GM12878 (cell line): ENCODE measurements around the gene FASN. TPM values are rescaled to one million over a fixed set of nuclear protein-coding genes. Genes with fewer than 3 reads are reported as not detected.

ENCODE experiments used
- ATAC-seq: fragments of 200-7000 bp; cut with Tn5 transposase; 3 replicates; pipeline ENCODE4 v1.9.1; 2020; ENCODE audit warnings: mild to moderate bottlenecking, moderate library complexity
- BruUV-seq: library from RNA; stranded (reverse); fragments of 400-500 nt; replicated peaks from 2 replicates; lab custom pipeline; 2021; lab: Mats Ljungman, UMichigan
- CTCF ChIA-PET: fragments of 300-600 bp; sonication (Branson Sonifier 250); formaldehyde crosslinking; extraction: SDS; loops from one replicate; lab custom pipeline; 2021; ENCODE audit warnings: inconsistent platforms; lab: Yijun Ruan, JAX
- POLR2A ChIA-PET: fragments of 350-600 bp; formaldehyde crosslinking; extraction: SDS; loops from one replicate; lab custom pipeline; 2021; ENCODE audit warnings: inconsistent platforms; lab: Charles Lee
- RAD21 ChIA-PET: fragments of 300-600 bp; sonication (Branson Sonifier 250); formaldehyde crosslinking; loops from one replicate; lab custom pipeline; 2023; ENCODE audit warnings: antibody characterized with exemption; ENCODE audit not compliant: unreplicated experiment; lab: Charles Lee
- SMC1A ChIA-PET: fragments of 300-600 bp; sonication (Branson Sonifier 250); formaldehyde crosslinking; loops from one replicate; lab custom pipeline; 2023; ENCODE audit not compliant: unreplicated experiment, uncharacterized antibody; lab: Charles Lee
- DNase-seq: peaks from one replicate; pipeline ENCODE4 v3.0.0-alpha.2; 2011; ENCODE audit warnings: low read depth, low spot score
- FAIRE-seq: peaks from 3 replicates; lab custom pipeline; 2011; peaks lifted over from hg19 to GRCh38; lab: Jason Lieb, UNC
- H2AFZ ChIP-seq: 2 replicates; pipeline ENCODE4 v1.6.0; 2011; ENCODE audit warnings: low read depth, low read length, control low read depth; ENCODE audit not compliant: control insufficient read depth
- H3K27ac ChIP-seq: 2 replicates; pipeline ENCODE4 v1.5.1; 2011; ENCODE audit warnings: control low read depth; ENCODE audit not compliant: control insufficient read depth, insufficient read depth
- H3K27me3 ChIP-seq, 2 experiments: replicated peaks in 1 of 2; 2 replicates each; pipeline versions ENCODE4 v1.6.0 to v1.6.1; 2011; ENCODE audit warnings: low read length in 1 of 2; ENCODE audit not compliant: control insufficient read depth in 2 of 2, insufficient read depth in 2 of 2
- H3K36me3 ChIP-seq, 2 experiments: 2 replicates each; pipeline ENCODE4 v1.5.1; 2011; ENCODE audit warnings: low read length in 1 of 2; ENCODE audit not compliant: control insufficient read depth in 2 of 2, insufficient read depth in 2 of 2
- H3K4me1 ChIP-seq: 2 replicates; pipeline ENCODE4 v1.6.1; 2011; ENCODE audit warnings: mild to moderate bottlenecking, low read length, moderate library complexity, mixed read lengths; ENCODE audit not compliant: control insufficient read depth, insufficient read depth
- H3K4me2 ChIP-seq: 2 replicates; pipeline ENCODE4 v1.6.0; 2011; ENCODE audit warnings: control low read depth; ENCODE audit not compliant: control insufficient read depth, insufficient read depth
- H3K4me3 ChIP-seq: fragments of 200-600 bp; sonication (generic); 2 replicates; pipeline ENCODE4 v1.5.1; 2016
- H3K79me2 ChIP-seq: 2 replicates; pipeline ENCODE4 v1.6.0; 2011; ENCODE audit warnings: low read length; ENCODE audit not compliant: control insufficient read depth, insufficient read depth
- H3K9ac ChIP-seq: 2 replicates; pipeline ENCODE4 v1.8.0; 2011; ENCODE audit warnings: low read length, control low read depth, mixed read lengths; ENCODE audit not compliant: control insufficient read depth, insufficient read depth
- H3K9me3 ChIP-seq: replicated peaks from 3 replicates; pipeline ENCODE4 v1.5.1; 2011; ENCODE audit warnings: mild to moderate bottlenecking, low read length; ENCODE audit not compliant: control insufficient read depth, insufficient read depth
- H4K20me1 ChIP-seq: 2 replicates; pipeline ENCODE4 v1.6.0; 2011; ENCODE audit not compliant: control insufficient read depth, insufficient read depth
- CHD4 ChIP-seq: fragments of 200-600 bp; sonication (generic); IDR thresholded peaks from 2 replicates; pipeline ENCODE4 v1.6.1; 2016; ENCODE audit warnings: mild to moderate bottlenecking
- CREB1 ChIP-seq: IDR thresholded peaks from 2 replicates; pipeline ENCODE4 v1.6.1; 2012; ENCODE audit warnings: low read depth, mild to moderate bottlenecking, inconsistent platforms
- FOXM1 ChIP-seq: IDR thresholded peaks from 2 replicates; pipeline ENCODE4 v1.6.1; 2012; ENCODE audit warnings: low read depth, mild to moderate bottlenecking, inconsistent platforms, low read length, moderate library complexity
- GATAD2B ChIP-seq: fragments of 450-650 bp; conservative IDR thresholded peaks from 2 replicates; pipeline ENCODE4 v1.6.1; 2017; ENCODE audit warnings: low read depth, mild to moderate bottlenecking, moderate library complexity
- IKZF1 ChIP-seq: fragments of 450-650 bp; conservative IDR thresholded peaks from 2 replicates; pipeline ENCODE4 v1.6.1; 2017; ENCODE audit warnings: antibody characterized with exemption, mild to moderate bottlenecking
- KLF5 ChIP-seq: fragments of 450-650 bp; IDR thresholded peaks from 2 replicates; pipeline ENCODE4 v1.6.1; 2014; ENCODE audit warnings: mild to moderate bottlenecking; ENCODE audit not compliant: partially characterized antibody
- NFXL1 ChIP-seq: fragments of 450-650 bp; IDR thresholded peaks from 2 replicates; pipeline ENCODE4 v1.6.1; 2017; ENCODE audit warnings: antibody characterized with exemption, mild to moderate bottlenecking, borderline replicate concordance
- NR2C1 ChIP-seq: fragments of 450-650 bp; IDR thresholded peaks from 2 replicates; pipeline ENCODE4 v1.6.1; 2017; ENCODE audit warnings: antibody characterized with exemption, mild to moderate bottlenecking, moderate library complexity
- NR2F1 ChIP-seq: fragments of 450-650 bp; conservative IDR thresholded peaks from 2 replicates; pipeline ENCODE4 v1.6.1; 2017; ENCODE audit warnings: mild to moderate bottlenecking
- NRF1 ChIP-seq: conservative IDR thresholded peaks from 2 replicates; pipeline ENCODE4 v1.6.1; 2011; ENCODE audit warnings: mild to moderate bottlenecking, low read depth, low read length, improper control_type of control experiment
- SMAD5 ChIP-seq: IDR thresholded peaks from 2 replicates; pipeline ENCODE4 v1.6.1; 2016; ENCODE audit warnings: antibody characterized with exemption, low read depth
- YY1 ChIP-seq: IDR thresholded peaks from 2 replicates; pipeline ENCODE4 v1.6.1; 2011; ENCODE audit warnings: low read depth, mild to moderate bottlenecking, low read length
- ZNF217 ChIP-seq: fragments of 450-650 bp; IDR thresholded peaks from 2 replicates; pipeline ENCODE4 v1.6.1; 2017; ENCODE audit warnings: antibody characterized with exemption, mild to moderate bottlenecking
- WGBS: methylation state at CpG from one replicate; pipeline ENCODE4 v1.1.6; 2016; ENCODE audit warnings: low lambda C conversion rate; ENCODE audit not compliant: insufficient replicate concordance, insufficient coverage; ENCODE audit errors: missing lambda C conversion rate; 5-methylcytosine and 5-hydroxymethylcytosine counted together
- in situ Hi-C: fragments of 300-500 bp; cut with MboI; formaldehyde crosslinking; loops from 9 replicates; pipeline ENCODE4 v1.14.3; 2018; ENCODE audit warnings: mixed read lengths
- intact Hi-C: fragments of 100-400 bp; cut with micrococcal nuclease; formaldehyde crosslinking; loops from one replicate; pipeline ENCODE4 v1.14.2; 2022; ENCODE audit not compliant: unreplicated experiment
- polyA plus RNA-seq, 11 experiments: library from polyadenylated mRNA; depleted of rRNA in 4 of 11; unstranded in 6 of 11; stranded (reverse) in 5 of 11; fragments of >200 nt; fragmentation: Nextera tagmentation in 4 of 11; fragmentation: Illumina TruSeq in 1 of 11; extraction: Ambion mirVana in 4 of 11; extraction: Trizol in 1 of 11; gene quantifications; 1 replicate in 1 of 11; 2 replicates in 10 of 11; pipeline versions ENCODE4 v1.2.1 to v1.2.3, GENCODE V29; 2011 to 2016; ENCODE audit warnings: inconsistent platforms in 2 of 11, missing spikeins in 2 of 11, low read depth in 1 of 11
- total RNA-seq, 4 experiments: library from RNA; depleted of rRNA in 3 of 4; stranded (reverse); fragments of >200 nt in 3 of 4; fragmentation: Illumina TruSeq in 1 of 4; extraction: Trizol in 1 of 4; gene quantifications; 2 replicates each; pipeline versions ENCODE4 v1.2.1 to v1.2.3, GENCODE V29; 2013 to 2021
- TF ChIP-seq, protein P1 (sequence below): IDR thresholded peaks from 2 replicates; pipeline ENCODE4 v1.6.1; 2011; ENCODE audit warnings: low read depth, mild to moderate bottlenecking, low read length, moderate library complexity, borderline replicate concordance; ENCODE audit errors: extremely low read depth
- TF ChIP-seq, protein P2 (sequence below): fragments of 450-650 bp; IDR thresholded peaks from 2 replicates; pipeline ENCODE4 v1.6.1; 2017; ENCODE audit warnings: mild to moderate bottlenecking
- TF ChIP-seq, protein P3 (sequence below), 3 experiments: IDR thresholded peaks in 2 of 3; conservative IDR thresholded peaks in 1 of 3; 2 replicates each; pipeline ENCODE4 v1.5.1; 2011; ENCODE audit warnings: low read depth in 3 of 3, low read length in 3 of 3, mild to moderate bottlenecking in 3 of 3, control low read depth in 2 of 3, moderate library complexity in 2 of 3, inconsistent platforms in 1 of 3, mixed read lengths in 1 of 3; ENCODE audit not compliant: control insufficient read depth in 2 of 3, insufficient read depth in 1 of 3; ENCODE audit errors: extremely low read depth in 1 of 3
- TF ChIP-seq, protein P4 (sequence below): fragments of 450-650 bp; IDR thresholded peaks from 2 replicates; pipeline ENCODE4 v1.6.1; 2014; ENCODE audit warnings: mild to moderate bottlenecking

FASN gene
- total and polyA plus RNA-seq, 10 of the 15 experiments (the other 5 are each of a cell fraction or from before 2014, with no cell fraction given) = 0.19 to 333 (median 30.4) TPM

DNA sequence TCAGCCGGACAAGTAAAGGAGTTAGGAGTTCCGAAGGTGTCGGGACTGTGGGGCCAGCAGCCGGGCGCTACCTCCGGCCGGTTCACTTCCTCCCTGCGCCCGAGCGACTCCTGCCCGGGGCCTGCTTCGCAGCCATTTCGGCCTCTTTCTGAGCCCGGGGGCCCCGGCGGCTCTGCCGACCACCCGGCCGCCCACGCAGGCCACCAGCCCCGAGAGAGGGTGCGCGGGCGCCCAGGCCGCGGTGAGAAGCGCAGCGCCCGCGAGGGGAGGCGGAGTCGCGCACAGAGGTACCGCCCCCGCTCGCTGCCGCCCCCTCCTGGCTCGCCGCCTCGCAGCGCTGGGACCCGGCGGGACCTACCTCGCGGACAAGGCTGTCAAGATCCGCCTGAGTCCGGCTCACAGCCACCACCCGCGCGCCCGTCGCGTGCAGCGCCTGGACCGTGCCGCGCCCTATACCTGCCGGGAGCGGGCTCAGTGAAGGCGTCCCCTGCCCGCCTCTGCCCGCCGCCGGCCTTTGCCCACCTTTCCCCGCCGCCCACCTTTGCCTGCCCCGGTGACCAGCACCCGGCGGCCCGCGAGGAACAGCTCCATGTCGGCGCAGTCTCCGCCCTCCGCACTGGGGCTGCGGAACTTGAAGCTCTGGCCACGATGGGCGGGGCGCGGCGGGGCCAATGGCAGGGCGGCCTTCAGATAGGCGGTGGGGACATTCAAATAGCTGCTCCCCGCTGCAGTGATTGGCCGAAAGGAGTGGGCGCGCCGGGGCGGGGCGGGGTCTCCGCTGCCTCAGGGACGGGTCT, 60.7 kb downstream of the FASN start, which contains the start of gene DCXR:
DCXR (minus strand) TSS at position 606 of the 797 bp plus-strand sequence; CDS start at position 591, 15 bp downstream.
- FAIRE-seq = peak; percentile 96
- H3K27me3 ChIP-seq = no peaks in the 10 kb centered on the region
- under 1% methylated on average over 91 of the region's 92 CpGs for WGBS
- BruUV-seq = no TSS peak
- peaks cover 5% of the 10 kb centered on the region for H3K79me2 ChIP-seq
- ChIA-PET RAD21 (interaction anchor here (0.7 to 2.4 kb wide), 8 partner anchors 13 to 118 kb away, joined by 3 to 13 read pairs (median 4); partner anchors contain the start of genes CENPX, FASN and LRRC45), CTCF (interaction anchor here (0.5 to 1.9 kb wide), 19 partner anchors 9 to 597 kb away, joined by 3 to 30 read pairs (median 4); partner anchors contain the start of genes CENPX, GPS1, LRRC45 and RFNG), POLR2A (interaction anchor here (0.5 to 1.5 kb wide), 20 partner anchors 10 to 412 kb away, joined by 3 to 13 read pairs (median 3); partner anchors contain the start of genes CENPX, FASN, LRRC45 and MRPL12), SMC1A (interaction anchor here (0.5 to 1.4 kb wide), 7 partner anchors 10 to 178 kb away, joined by 3 to 7 read pairs (median 3); partner anchors contain the start of genes CENPX, DUS1L and LRRC45)
- in situ Hi-C loops = loop anchor here (5.0 kb wide), 1 partner anchor 120 kb away; no protein-coding TSS in a partner anchor
- intact Hi-C loops = loop anchor here (5.0 kb wide), 1 partner anchor 60 kb away; the partner anchor contains the start of gene FASN
- peak within 1 kb of the TSS; percentile 78 for H3K9ac ChIP-seq
- no peaks in the 10 kb centered on the region for H4K20me1 ChIP-seq
- peaks cover 10% of the 10 kb centered on the region for H3K4me1 ChIP-seq
- peak within 1 kb of the TSS; percentile 89 for H3K4me2 ChIP-seq
- no peaks in the 10 kb centered on the region; a peak in 2 of 4 replicates for H3K36me3 ChIP-seq
- peak within 1 kb of the TSS; percentile 93 for H2AFZ ChIP-seq
- H3K4me3 ChIP-seq = peak within 1 kb of the TSS; percentile 81
- no peaks in the 10 kb centered on the region for H3K9me3 ChIP-seq
- ATAC-seq = peak; percentile 98
- DNase-seq = peak; percentile 72
- H3K27ac ChIP-seq = peak within 1 kb of the TSS; percentile 89
- peak; percentile 86 for TF ChIP-seq NR2F1
- TF ChIP-seq YY1 = peak; percentile 85
- peak; percentile 50; the same call in 1 of the 2 replicates for TF ChIP-seq CREB1
- TF ChIP-seq NR2C1 = peak; percentile 46; the same call in 1 of the 2 replicates
- peak; percentile 80 for TF ChIP-seq IKZF1
- TF ChIP-seq ZNF217 = peak; percentile 36; the same call in 1 of the 2 replicates
- TF ChIP-seq, protein P1, sequence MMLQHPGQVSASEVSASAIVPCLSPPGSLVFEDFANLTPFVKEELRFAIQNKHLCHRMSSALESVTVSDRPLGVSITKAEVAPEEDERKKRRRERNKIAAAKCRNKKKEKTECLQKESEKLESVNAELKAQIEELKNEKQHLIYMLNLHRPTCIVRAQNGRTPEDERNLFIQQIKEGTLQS = no peak
- peak; percentile 86 for TF ChIP-seq SMAD5
- peak; percentile 49 for TF ChIP-seq NRF1
- TF ChIP-seq, protein P2, sequence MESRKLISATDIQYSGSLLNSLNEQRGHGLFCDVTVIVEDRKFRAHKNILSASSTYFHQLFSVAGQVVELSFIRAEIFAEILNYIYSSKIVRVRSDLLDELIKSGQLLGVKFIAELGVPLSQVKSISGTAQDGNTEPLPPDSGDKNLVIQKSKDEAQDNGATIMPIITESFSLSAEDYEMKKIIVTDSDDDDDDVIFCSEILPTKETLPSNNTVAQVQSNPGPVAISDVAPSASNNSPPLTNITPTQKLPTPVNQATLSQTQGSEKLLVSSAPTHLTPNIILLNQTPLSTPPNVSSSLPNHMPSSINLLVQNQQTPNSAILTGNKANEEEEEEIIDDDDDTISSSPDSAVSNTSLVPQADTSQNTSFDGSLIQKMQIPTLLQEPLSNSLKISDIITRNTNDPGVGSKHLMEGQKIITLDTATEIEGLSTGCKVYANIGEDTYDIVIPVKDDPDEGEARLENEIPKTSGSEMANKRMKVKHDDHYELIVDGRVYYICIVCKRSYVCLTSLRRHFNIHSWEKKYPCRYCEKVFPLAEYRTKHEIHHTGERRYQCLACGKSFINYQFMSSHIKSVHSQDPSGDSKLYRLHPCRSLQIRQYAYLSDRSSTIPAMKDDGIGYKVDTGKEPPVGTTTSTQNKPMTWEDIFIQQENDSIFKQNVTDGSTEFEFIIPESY = peak; percentile 67; the same call in 1 of the 2 replicates
- no peak for TF ChIP-seq FOXM1
- TF ChIP-seq KLF5 = peak; percentile 66
- TF ChIP-seq, protein P3, sequence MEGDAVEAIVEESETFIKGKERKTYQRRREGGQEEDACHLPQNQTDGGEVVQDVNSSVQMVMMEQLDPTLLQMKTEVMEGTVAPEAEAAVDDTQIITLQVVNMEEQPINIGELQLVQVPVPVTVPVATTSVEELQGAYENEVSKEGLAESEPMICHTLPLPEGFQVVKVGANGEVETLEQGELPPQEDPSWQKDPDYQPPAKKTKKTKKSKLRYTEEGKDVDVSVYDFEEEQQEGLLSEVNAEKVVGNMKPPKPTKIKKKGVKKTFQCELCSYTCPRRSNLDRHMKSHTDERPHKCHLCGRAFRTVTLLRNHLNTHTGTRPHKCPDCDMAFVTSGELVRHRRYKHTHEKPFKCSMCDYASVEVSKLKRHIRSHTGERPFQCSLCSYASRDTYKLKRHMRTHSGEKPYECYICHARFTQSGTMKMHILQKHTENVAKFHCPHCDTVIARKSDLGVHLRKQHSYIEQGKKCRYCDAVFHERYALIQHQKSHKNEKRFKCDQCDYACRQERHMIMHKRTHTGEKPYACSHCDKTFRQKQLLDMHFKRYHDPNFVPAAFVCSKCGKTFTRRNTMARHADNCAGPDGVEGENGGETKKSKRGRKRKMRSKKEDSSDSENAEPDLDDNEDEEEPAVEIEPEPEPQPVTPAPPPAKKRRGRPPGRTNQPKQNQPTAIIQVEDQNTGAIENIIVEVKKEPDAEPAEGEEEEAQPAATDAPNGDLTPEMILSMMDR (IDR thresholded peaks at IDR 0.05 in 2 of 3, conservative IDR thresholded peaks at IDR 0.05 in 1 of 3; ENCODE audit: control insufficient read depth in 2 of 3, extremely low read depth in 1 of 3, insufficient read depth in 1 of 3, low read depth in 3 of 3, low read length in 3 of 3) = peak; percentile 83 to 94 (median 89)
- TF ChIP-seq CHD4 = no peak
- TF ChIP-seq, protein P4, sequence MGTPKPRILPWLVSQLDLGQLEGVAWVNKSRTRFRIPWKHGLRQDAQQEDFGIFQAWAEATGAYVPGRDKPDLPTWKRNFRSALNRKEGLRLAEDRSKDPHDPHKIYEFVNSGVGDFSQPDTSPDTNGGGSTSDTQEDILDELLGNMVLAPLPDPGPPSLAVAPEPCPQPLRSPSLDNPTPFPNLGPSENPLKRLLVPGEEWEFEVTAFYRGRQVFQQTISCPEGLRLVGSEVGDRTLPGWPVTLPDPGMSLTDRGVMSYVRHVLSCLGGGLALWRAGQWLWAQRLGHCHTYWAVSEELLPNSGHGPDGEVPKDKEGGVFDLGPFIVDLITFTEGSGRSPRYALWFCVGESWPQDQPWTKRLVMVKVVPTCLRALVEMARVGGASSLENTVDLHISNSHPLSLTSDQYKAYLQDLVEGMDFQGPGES = peak; percentile 47
- TF ChIP-seq NFXL1 = no peak
- peak; percentile 97 for TF ChIP-seq GATAD2B
